Spleen (tissue), 7 donors: ENCODE results near the gene MYO7A.

Experiments used
- POLR2A ChIP-seq, 3 donors: fragments of 450-650 bp; IDR thresholded peaks; one replicate each; pipeline ENCODE4 v1.5.1; 2017; ENCODE audit warnings: antibody characterized with exemption in 3 of 3, mild to moderate bottlenecking in 1 of 3
- POLR2AphosphoS5 ChIP-seq, 3 donors: sonication (generic); formaldehyde crosslinking; IDR thresholded peaks; one replicate each; pipeline ENCODE4 v1.5.1; 2017; ENCODE audit warnings: antibody characterized with exemption in 3 of 3
- TF ChIP-seq, protein P1 (sequence below), 11 experiments: fragments of 200-600 bp in 7 of 11; fragments of 450-650 bp in 4 of 11; sonication (generic) in 4 of 11; IDR thresholded peaks in 8 of 11; conservative IDR thresholded peaks in 3 of 11; 1 replicate in 7 of 11; 2 replicates in 4 of 11; pipeline versions ENCODE4 v1.4.0 to v1.8.0; 2016 to 2021; ENCODE audit warnings: antibody characterized with exemption in 11 of 11, inconsistent platforms in 4 of 11, mild to moderate bottlenecking in 1 of 11
- donor health status: DM: no; HTN: no; CAD: no; lungs with moderate emphysema.
- donor health status: DM: no; HTN: no; CAD: no.
- donor health status: DM: no; HTN: no; CAD: no.

DNA sequence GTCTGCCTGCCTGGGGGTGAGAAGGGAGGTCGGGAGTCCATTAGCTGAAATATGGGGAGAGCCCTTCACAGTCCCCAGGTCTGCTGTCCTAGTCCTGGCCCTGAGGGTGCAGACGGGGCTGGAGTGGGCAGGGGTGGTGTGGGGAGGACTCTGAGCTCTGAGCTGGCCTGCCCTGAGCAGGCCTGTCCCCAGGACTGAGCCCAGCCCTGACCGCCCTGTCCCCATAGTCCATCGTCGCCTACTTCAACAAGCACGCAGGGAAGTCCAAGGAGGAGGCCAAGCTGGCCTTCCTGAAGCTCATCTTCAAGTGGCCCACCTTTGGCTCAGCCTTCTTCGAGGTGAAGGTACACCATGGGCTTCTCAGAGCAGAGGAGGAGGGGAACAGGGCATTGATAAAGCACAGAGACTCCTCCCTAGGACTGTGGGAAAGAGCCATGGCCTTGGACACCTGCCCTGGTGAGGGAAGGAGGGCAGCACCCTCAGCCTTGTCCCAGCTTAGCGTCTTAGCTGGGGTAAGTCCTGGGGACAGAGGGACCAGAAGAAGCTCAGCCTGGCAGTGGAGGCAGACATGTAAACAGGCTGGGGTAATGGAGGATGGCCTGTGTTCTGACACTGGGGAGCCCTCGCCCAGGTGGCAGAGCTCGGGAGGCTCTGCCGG lies 83.7 kb downstream of the MYO7A start:
- TF ChIP-seq, protein P1, sequence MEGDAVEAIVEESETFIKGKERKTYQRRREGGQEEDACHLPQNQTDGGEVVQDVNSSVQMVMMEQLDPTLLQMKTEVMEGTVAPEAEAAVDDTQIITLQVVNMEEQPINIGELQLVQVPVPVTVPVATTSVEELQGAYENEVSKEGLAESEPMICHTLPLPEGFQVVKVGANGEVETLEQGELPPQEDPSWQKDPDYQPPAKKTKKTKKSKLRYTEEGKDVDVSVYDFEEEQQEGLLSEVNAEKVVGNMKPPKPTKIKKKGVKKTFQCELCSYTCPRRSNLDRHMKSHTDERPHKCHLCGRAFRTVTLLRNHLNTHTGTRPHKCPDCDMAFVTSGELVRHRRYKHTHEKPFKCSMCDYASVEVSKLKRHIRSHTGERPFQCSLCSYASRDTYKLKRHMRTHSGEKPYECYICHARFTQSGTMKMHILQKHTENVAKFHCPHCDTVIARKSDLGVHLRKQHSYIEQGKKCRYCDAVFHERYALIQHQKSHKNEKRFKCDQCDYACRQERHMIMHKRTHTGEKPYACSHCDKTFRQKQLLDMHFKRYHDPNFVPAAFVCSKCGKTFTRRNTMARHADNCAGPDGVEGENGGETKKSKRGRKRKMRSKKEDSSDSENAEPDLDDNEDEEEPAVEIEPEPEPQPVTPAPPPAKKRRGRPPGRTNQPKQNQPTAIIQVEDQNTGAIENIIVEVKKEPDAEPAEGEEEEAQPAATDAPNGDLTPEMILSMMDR (IDR thresholded peaks at IDR 0.05 in 8 of 11, conservative IDR thresholded peaks at IDR 0.05 in 3 of 11) = no peak
- TF ChIP-seq POLR2A (IDR thresholded peaks at IDR 0.05) (no peak), POLR2AphosphoS5 (IDR thresholded peaks at IDR 0.05) (no peak)
